VCaP (cell line): ENCODE data around the gene MMP23B.

Source experiments
- H3K27ac ChIP-seq: fragments of 450-650 bp; 2 replicates; pipeline ENCODE4 v1.5.1; 2017
- CTCF ChIP-seq: fragments of 450-650 bp; conservative IDR thresholded peaks from 2 replicates; pipeline ENCODE4 v1.5.1; 2017; ENCODE audit warnings: mild to moderate bottlenecking, moderate library complexity

MMP23B gene

GRCh38 chr1:1614204-1614953 lies 17.6 kb upstream of the MMP23B start:
- H3K27ac ChIP-seq = peak overlapping the region; percentile 99
- TF ChIP-seq CTCF = no peak

- TF ChIP-seq CTCF = no peak
- H3K27ac ChIP-seq = peak overlapping the region; percentile 99
Measured at GRCh38 chr1:1614954-1615255, 17.1 kb upstream of the MMP23B start.

GRCh38 chr1:1615256-1616044 lies 16.5 kb upstream of the MMP23B start, which contains the start of gene MIB2:
Gene MIB2, plus strand, starts transcription at chr1:1615500. Its CDS starts 7,953 bp downstream, at chr1:1623453.
- H3K27ac ChIP-seq = peak within 1 kb of the TSS; percentile 99
- TF ChIP-seq CTCF = no peak

GRCh38 chr1:1616045-1616790 lies 15.8 kb upstream of the MMP23B start:
- H3K27ac ChIP-seq = peak overlapping the region; percentile 99
- no peak for TF ChIP-seq CTCF

GRCh38 chr1:1616838-1617237 lies 15.1 kb upstream of the MMP23B start:
- no peak for TF ChIP-seq CTCF
- peak overlapping the region; percentile 99 for H3K27ac ChIP-seq

- peak overlapping the region; percentile 99; the same call in 1 of the 2 replicates for H3K27ac ChIP-seq
- no peak for TF ChIP-seq CTCF
Measured at GRCh38 chr1:1617516-1617915, 14.5 kb upstream of the MMP23B start.

- no peak for TF ChIP-seq CTCF
- peak overlapping the region; percentile 99; the same call in 1 of the 2 replicates for H3K27ac ChIP-seq
Measured at GRCh38 chr1:1617925-1618324, 14.0 kb upstream of the MMP23B start.
